ENCODE results near the gene TBX18. TPM values are rescaled to one million over a fixed set of nuclear protein-coding genes. Genes with fewer than 3 reads are reported as not detected.

Gene TBX18
- total and polyA plus RNA-seq, 4 donors: 0.05 to 1.3 (median 0.21) TPM

DNA sequence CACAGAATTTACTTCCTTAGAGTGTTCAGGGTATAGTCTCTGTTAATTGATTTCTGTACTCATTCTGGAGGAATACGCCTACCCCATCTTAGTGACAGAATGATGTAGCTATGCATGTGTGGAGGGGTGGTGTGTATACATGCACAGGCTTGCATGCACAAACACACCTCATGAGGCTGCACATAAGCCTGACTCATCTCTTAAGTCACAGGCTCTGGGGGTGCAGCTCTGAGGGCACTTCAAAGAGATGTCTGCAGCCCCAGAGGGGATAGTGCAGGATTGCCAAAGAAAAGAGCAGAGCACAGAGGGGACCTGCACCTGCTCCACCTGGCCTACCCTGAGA lies 24.6 kb downstream of the TBX18 start:
- H3K27me3 ChIP-seq (ENCODE audit: control insufficient read depth in 3 of 3, insufficient read depth in 3 of 3, low read length in 2 of 3): no peaks in the 10 kb centered on the region
- no peak for TF ChIP-seq CTCF (IDR thresholded peaks at IDR 0.05; ENCODE audit: control extremely low read depth, extremely low read depth)
- H3K9me3 ChIP-seq (ENCODE audit: control insufficient read depth in 4 of 4, insufficient read depth in 3 of 4, low read length in 3 of 4): peaks cover 0 to 4% (median 0%) of the 10 kb centered on the region in 4 donors
- no peak for ATAC-seq (ENCODE audit: insufficient read depth, low FRiP score)
- no peaks in the 10 kb centered on the region for H3K4me1 ChIP-seq (ENCODE audit: control insufficient read depth in 5 of 5, insufficient read depth in 5 of 5, low read length in 5 of 5)
- H3K9ac ChIP-seq (ENCODE audit: insufficient read depth in 1 of 2, low read length in 2 of 2): no peak overlapping the region
- H3K27ac ChIP-seq (ENCODE audit: low read depth in 1 of 2, low read length in 1 of 2): no peak overlapping the region
- H3K4me3 ChIP-seq: no peak overlapping the region
- no peak for DNase-seq
- WGBS, 2 donors: 95 to 97% methylated on average over 1 of the region's 1 CpG
- no peaks in the 10 kb centered on the region for H3K36me3 ChIP-seq (ENCODE audit: control insufficient read depth in 4 of 4, insufficient read depth in 4 of 4, low read length in 4 of 4)

DNA sequence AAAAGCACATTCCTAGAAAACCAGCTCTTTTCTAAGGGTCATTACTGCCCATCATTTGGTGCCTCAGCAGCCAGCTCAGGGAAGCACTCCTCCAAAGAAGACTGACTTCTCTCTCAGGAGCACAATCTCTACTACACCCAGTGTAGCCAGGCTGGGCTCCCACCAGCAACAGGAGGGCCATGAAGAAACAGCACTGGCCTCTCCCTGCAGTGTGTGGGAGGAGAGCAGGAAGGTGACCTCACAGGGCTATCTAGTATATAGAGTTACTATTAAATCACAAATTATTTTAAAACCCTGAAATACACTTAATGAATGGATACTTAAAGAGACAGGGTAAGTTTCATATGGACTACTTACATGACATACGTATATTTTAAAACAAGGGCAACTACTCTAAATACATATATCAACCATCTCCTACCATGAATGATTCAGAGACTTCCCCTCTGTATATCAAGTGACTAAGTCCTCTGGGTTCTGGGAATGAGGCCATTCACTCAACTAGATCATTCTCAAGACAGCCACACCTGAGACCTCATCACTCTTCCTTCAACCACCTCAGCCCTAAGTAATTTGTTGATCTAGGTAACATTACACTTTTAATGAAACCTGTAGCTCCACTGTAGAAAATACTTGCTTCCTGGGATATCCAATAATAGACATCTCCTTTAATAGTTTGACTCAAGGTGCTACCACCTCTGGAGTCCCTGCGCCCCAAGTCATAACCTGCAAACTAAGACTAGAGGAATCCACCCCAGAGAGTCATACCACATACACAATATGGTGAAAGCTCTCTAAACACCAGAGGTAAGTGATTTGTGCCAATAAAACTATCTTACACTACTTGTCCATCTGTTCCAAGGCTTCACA lies 25.2 kb downstream of the TBX18 start:
- H3K36me3 ChIP-seq (ENCODE audit: control insufficient read depth in 4 of 4, insufficient read depth in 4 of 4, low read length in 4 of 4): no peaks in the 10 kb centered on the region
- no peaks in the 10 kb centered on the region for H3K4me1 ChIP-seq (ENCODE audit: control insufficient read depth in 5 of 5, insufficient read depth in 5 of 5, low read length in 5 of 5)
- WGBS, 2 donors: 93 to 94% methylated on average over 2 of the region's 2 CpGs
- peaks cover 0 to 4% (median 0%) of the 10 kb centered on the region in 4 donors for H3K9me3 ChIP-seq (ENCODE audit: control insufficient read depth in 4 of 4, insufficient read depth in 3 of 4, low read length in 3 of 4)
- H3K27me3 ChIP-seq (ENCODE audit: control insufficient read depth in 3 of 3, insufficient read depth in 3 of 3, low read length in 2 of 3): no peaks in the 10 kb centered on the region
- ATAC-seq (ENCODE audit: insufficient read depth, low FRiP score) (no peak), DNase-seq (no peak)
- H3K4me3 ChIP-seq: no peak overlapping the region
- H3K9ac ChIP-seq (ENCODE audit: insufficient read depth in 1 of 2, low read length in 2 of 2): no peak overlapping the region
- TF ChIP-seq CTCF (IDR thresholded peaks at IDR 0.05; ENCODE audit: control extremely low read depth, extremely low read depth): no peak
- H3K27ac ChIP-seq (ENCODE audit: low read depth in 1 of 2, low read length in 1 of 2): no peak overlapping the region

DNA sequence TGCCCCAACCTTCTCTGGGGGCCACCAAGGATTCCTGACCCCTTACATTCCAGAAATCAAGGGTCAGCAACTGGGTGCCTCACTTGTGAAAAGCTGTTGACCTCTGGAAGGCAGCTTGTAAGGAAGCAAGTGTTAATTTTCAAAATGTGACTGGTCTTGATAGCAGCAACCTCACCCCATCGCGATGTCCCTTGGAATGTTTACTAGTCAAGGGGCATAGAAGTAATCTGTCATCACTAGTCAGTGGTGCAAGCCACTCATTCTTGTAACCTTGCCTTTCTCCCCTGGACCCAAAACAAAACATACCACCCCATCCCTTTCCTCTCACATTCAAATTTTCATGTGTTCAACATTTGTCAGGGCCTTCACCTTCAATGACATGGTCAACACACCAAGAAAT lies 30.5 kb downstream of the TBX18 start:
- DNase-seq: no peak
- WGBS, 2 donors: 43 to 44% methylated on average over 2 of the region's 2 CpGs
- no peak overlapping the region for H3K9ac ChIP-seq (ENCODE audit: insufficient read depth in 1 of 2, low read length in 2 of 2)
- ATAC-seq (ENCODE audit: insufficient read depth, low FRiP score): no peak
- no peaks in the 10 kb centered on the region for H3K4me1 ChIP-seq (ENCODE audit: control insufficient read depth in 5 of 5, insufficient read depth in 5 of 5, low read length in 5 of 5)
- no peaks in the 10 kb centered on the region for H3K36me3 ChIP-seq (ENCODE audit: control insufficient read depth in 4 of 4, insufficient read depth in 4 of 4, low read length in 4 of 4)
- no peak for TF ChIP-seq CTCF (IDR thresholded peaks at IDR 0.05; ENCODE audit: control extremely low read depth, extremely low read depth)
- H3K4me3 ChIP-seq: no peak overlapping the region
- H3K27ac ChIP-seq (ENCODE audit: low read depth in 1 of 2, low read length in 1 of 2): no peak overlapping the region
- no peaks in the 10 kb centered on the region for H3K27me3 ChIP-seq (ENCODE audit: control insufficient read depth in 3 of 3, insufficient read depth in 3 of 3, low read length in 2 of 3)
- H3K9me3 ChIP-seq (ENCODE audit: control insufficient read depth in 4 of 4, insufficient read depth in 3 of 4, low read length in 3 of 4): peaks cover 0 to 4% (median 0%) of the 10 kb centered on the region in 4 donors
